GM18867 (cell line): ENCODE data around the gene NOTCH1.

ENCODE experiments used
- ATAC-seq: cut with Tn5 transposase; IDR thresholded peaks from one replicate; pipeline ENCODE4 v1.9.1; 2021; ENCODE audit warnings: mild to moderate bottlenecking, moderate library complexity; ENCODE audit not compliant: unreplicated experiment

NOTCH1 gene

DNA sequence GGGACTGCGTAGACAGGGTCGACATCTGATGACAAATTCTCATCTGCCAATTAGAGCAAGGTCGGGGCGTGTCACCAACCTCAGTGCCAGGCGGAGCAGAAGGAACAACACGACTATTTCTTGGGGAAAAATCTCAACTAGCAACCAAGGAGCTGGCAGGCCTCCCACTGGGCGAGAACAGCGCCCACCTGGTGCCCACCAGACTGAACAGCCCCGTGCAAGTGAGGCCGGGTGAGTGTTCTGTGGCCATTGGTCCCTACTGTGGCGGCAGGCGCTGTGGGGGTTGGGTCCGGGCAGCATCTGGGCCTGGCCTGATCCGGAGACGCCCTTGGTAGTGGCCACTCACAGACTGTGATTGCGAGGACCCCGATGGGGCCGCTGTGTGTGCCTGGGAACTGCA is 11.5 kb downstream of the NOTCH1 start:
- no peak for ATAC-seq

DNA sequence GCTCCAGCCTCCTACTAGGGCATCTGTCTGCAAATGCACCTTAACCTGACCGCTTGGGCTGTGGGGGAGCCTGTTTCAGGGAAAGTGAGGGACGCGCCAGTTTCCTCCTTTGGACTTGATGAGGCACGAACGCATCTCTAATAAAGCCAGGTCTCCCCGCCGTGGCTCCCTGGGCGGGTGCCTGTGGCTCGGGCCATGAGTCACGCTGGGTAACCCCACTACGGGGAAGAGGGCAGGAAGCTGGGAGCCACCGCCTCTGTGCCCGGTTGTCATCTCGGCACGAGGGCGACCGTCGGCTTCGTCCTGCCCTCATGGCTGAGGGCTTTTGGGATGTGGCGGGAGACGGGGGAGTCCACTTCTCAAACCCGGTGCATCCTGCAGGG is 12.1 kb downstream of the NOTCH1 start:
- no peak for ATAC-seq

DNA sequence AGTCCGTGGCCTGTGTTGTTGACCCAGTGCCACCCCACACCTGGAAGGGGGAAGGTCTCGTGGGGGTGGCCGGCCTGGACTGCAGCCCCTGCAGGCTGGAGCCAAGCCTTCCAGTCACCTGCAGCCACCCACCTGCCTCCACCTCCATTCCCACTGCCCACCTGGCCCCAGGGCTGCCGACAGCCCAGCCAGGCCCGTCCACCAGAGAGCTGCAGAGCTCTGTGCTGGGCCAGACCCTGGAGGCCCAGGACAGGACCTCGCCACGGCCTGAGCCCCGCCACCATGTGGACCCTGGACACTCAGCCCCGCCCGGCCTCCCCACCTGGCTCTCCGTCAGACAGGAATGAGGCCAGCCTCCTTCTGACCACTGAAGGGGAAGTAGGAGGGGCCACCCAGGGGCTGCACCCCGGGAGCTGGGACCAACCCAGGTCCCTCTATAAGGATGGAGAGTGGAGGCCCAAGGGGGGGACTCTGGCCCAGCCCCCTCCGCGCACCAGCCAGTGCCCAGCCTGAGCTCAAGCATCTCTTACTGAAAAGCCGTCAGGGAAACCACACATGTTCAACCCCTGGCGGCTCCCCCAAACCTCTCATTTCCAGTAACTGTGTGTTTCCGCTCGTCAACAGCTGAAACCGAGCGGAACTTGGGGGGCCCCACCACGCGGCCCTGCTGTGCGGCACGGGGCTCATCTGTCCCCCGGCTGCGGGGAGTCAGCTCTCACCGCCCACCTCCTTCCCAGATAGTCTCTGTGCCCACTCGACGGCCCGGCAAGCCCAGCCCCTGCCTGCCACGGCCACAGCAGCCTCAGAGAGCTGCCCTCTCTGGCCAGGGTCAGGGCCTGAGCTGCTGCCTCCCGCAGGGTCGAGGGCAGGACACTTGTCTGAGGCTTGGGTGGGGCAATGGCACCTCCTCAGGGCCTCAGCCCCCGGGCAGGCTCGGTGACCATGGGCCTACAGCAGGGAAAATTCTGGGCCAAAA is 12.8 kb downstream of the NOTCH1 start:
- ATAC-seq, result no peak

DNA sequence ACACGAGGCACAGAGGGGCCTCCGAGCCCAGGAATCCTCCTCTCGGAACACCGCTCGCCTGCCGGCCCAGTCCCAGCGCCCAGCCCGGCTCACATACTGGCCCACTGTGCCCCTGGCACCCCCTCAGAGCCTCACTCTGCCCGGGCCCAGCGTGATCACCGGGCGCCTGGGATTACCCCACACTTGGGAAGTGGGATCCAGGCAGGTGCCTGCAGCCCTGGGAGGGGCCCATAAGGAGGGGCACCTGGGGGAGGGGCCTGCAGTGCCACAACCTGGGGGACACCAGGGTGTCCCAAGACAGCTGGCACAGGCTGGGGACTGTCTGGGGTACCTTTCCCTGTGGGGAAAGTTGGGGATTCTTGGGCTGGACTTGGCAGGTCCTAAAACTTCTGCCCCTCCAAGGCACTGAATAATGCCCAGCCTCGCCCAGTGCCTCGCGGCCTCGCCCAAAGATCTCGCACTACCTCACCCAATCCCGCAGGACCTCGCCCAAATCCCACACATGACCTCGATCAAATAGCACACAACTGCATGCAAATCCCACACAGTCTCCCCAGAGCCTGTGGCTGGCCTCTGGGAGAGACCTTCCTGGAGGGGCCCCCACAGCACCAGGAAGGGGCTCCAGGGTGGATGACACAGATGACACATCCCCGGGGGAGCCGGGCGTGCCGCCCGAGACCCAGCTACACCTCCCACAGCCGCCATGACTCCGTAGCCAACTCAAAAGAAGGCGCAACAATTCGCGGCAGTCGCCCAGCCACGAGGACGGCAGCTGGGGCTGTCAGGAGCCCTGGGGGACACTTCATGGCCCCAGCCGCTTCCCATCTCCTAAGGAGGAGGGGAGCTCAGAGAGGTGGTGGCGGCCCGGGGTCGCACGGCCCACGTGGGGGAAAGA is 13.7 kb downstream of the NOTCH1 start:
- no peak for ATAC-seq

DNA sequence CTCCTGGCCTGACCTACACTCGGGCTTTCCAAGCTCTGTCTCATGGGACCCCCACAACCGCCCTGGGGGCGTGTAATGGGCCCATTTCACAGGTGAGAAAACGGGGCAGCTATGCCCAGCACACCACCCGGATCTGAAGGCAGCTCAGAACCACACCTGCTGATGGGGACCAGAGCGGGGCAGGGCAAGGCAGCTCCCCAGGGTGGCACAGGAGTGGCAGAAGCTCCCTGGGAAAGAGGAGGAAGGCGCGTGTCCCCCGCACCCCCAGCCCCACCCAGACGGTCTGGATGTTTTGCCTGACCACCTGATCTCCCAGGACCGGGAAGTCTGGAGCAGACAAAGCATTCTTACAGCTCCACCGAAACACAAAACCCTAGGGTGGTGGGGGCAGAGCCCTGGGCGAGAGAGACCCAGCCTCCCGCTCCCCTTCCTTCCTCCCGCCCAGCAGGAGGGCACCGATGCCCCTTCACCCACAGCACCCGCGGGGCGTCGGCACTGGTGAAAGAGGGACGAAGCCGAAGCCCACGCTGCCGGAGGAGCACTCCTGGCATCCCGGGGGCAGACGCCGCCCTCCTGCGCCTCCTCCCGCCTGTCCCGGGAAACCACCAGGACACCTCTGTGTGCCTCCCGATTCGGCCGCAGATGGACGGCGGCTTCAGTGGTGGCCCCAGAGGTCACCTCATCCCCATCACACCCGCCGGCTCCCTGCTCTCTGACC is 14.5 kb downstream of the NOTCH1 start:
- no peak for ATAC-seq

DNA sequence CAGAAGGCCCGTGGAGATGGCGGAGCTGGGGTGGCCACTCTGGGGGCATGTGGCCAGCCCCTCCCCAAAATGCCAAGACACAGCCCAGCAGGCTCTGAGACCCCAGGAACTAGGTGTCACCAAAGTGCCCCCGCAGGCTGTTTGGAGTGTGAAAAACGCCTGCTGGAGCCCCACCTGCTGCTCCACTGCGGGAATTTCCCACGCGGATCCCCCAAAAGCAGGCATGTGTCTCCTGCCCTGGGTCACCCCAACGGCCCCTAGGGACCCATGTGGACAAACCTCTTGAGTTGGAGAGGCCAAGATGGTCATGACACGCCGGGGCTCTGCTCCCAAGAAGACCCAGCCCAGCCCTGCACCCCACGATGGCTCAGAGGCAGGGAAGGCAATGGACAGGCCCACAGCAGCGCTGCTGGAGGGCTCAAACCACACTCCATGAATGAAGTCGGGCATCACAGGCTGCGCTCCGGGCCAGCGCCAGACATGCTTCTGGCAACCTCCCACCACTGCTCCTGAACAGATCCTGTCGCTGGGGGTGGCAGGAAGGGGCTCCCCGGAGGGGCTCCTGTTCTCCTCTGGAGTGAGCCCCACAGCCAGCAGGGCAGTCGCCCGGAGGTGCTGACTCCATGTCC is 15.3 kb downstream of the NOTCH1 start:
- ATAC-seq, result no peak

DNA sequence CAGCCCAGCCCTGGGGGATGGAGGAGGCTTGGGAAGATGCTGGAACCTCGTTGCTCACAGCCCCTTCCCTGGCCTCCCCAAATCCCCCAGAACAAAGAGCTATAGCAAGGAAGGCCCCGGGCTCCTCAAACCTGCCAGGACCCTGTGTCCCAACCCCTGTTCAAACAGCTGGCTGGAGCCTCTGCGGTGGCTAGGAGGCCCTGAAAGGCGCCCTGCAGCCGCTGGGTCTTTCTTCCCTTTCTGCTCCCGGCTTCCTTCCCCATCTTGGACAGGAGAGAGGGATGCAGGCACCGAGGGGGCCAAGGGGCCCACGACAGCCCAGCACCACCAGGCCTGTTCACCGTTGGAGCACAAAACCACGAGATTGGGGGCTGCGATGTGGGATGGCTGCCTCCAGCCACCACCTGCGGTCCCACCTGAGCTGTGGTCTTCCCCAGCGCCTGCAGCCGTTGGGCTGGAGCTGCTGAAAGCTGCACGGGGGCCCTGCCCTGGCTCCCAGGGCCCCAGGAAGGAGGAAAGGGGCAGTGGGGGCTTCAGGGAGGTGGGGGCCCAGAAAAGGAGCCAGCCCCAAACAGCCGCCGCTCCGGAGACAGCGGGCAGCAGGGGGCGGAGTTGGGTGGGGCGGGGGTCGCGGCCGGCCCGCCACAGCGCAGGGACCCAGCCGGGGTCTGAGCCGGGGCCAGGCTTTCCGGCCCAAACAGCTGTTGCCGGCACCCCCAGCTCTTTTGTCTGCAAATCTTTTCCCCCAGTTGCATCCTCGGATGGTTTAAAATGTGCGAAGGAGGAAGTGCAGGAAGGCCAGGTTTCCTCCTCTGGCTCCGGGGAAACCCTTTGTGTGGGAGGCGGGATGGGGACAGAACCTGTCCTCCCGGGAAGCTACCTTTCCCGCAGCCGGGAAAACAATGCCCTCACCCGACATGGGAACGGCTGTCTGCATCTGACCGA is 16.1 kb downstream of the NOTCH1 start:
- ATAC-seq, result no peak

DNA sequence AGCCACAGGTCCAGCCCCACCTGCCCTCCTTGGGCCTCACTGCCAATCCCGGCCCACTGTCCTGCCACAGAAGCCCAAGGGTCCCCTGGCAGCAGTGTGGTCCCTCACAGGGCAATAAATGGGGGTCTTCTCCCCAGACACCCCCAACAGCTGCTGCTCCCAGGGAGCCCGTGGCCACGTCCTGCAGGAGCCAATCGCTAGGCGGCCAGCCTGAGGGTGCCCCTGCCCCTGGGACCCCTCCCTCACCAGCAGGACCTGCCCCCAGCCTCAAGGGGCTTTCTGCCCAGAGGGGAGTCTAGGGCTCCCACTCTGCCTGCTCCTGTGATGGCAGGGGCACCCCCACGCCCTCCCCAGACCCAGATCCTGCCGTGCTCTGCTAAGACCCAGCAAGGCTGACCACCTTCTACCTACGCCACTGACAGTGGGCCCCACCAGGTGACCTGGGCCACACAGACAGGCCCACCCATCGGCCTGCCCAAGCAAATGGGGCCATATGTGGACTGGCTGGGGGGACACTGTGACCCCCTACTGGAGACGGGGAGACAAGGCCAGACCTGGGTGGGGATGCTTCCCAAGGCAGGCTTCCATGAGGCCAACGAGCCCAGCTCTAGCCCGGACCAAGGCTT is 17.0 kb downstream of the NOTCH1 start:
- ATAC-seq, result no peak

DNA sequence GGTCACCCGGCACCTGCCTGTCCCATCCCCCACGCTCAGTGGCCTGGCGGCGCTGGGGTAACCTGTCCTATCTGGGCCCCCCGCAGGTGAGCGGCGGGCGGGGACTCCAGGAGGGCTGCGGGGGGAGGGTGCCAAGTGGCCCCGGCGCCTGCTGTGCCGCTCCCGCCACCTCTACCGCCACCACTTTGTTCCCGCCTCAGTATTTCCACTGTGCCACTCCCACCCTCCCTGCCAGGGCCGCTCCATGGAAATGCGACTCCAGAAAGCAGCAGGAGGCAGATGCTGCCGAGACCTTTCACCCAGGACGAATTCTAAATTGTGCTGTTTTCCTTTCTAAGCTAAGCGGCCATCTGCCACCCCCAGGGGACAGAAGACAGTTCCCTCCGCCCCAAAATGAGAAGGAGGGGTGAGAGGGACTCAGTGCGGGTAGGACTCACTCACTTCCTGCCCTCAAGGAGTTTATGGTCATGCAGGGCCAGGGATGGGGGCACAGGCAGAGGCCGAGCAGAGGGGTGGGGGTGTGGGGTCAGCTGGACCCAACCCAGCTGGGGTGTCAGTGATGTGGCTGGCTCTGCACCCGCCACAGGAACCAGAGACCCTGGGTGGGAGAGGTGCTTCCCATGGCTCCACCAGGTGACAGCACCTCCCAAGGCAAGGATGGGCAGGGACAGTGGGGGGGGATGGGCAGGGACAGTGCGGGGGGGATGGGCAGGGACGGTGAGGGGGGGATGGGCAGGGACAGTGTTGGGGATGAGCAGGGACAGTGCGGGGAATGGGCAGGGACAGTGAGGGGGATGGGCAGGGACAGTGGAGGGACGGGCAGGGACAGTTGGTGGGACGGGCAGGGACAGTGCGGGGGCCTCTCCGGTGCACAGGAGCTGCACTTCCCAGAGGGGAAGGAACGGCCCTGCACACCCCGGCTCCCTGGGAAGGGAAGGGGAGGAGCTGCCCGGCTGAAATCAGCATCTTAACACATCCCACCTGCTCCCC is 17.8 kb downstream of the NOTCH1 start:
- ATAC-seq, result no peak

DNA sequence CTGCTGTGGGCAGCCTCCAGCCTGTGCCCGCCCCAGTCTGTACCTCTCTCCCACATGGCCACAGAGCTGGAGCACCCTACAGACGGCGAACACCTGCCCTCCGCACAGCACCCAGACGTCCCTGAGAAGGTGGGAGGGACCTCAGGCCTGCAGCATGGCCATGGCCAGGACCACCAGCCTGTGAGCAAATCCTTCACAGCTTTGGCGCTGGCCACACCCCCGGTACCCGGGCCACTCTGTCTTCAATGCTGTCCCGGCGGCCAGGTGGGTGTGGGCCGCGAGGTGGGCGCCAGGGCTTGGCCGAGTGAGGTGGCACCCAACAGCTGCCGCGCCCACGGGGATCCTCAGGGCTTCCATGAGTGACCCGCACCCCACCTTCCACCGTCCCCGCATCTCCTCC is 18.7 kb downstream of the NOTCH1 start:
- no peak for ATAC-seq

DNA sequence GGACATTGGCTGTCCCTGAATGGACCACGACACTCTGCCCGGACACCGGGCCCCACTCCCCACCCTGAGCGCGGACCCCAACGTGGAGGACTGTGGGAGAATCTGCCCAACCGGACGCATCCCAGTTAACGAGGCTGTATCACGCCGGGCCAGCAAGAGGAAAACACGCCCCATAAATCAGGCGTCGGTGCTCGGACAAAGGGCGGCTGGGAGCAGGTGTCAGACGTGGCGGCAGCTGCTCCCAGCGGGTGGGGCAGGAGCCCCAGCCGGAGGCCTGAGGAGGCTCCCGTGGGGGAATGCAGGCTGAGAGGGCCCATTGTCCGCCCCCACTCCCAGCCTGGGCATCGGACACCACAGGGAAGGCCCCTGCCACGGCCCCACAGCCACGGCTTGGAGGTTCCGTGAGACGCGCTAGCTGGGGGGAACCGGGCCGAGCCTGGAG is 19.2 kb downstream of the NOTCH1 start:
- no peak for ATAC-seq

DNA sequence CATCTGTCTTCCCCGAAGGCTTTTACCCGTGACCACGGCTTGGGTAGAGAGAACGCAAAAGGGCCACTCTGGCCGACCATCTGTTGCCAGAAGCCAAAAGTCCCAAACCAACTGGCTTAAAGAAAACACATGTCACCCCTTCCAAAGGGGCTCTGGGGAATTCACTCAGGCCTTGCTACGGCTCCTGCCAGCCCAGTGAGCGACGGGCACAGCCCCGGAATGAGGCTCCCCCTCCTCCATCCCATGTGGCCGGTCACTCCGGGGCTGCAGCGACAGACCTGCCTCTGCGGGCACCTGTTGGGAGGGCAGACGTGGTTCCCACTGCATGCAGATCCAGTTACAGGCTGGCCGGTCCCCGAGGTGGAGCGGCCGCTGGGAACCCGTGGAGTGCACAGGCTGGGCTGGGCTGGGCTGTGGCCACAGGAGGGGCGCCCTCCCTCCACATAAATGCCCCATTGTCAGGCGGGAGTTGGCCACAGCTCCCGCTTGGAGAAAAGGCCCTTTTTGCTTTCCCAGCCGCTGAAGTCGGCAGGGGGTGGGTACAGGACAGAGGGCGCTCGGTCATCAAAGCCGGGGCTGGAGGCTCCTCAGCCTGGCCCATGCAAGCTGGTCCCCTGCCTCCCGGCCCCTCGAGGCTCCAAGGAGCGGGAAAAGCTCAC is 19.9 kb downstream of the NOTCH1 start:
- no peak for ATAC-seq

DNA sequence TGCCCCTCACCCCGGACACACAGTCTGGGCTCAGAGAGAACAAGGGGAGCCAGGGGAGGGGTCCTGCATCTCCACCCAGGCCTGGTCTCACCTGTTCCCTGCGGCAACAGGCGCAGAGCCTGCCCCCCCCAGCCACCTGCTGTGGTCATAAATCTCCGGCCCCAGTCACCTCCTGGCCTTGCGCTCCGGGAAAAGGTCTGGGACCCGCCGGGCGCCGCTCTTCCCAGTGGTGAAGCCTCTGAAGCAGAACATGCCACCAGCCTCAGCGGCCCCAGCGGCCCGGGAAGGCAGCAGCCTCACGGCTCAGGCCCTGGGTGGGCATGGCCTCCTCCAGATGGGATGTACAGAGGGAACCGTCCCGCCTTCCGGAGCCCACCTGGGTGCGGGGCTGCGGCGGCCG is 20.6 kb downstream of the NOTCH1 start:
- ATAC-seq, result no peak

DNA sequence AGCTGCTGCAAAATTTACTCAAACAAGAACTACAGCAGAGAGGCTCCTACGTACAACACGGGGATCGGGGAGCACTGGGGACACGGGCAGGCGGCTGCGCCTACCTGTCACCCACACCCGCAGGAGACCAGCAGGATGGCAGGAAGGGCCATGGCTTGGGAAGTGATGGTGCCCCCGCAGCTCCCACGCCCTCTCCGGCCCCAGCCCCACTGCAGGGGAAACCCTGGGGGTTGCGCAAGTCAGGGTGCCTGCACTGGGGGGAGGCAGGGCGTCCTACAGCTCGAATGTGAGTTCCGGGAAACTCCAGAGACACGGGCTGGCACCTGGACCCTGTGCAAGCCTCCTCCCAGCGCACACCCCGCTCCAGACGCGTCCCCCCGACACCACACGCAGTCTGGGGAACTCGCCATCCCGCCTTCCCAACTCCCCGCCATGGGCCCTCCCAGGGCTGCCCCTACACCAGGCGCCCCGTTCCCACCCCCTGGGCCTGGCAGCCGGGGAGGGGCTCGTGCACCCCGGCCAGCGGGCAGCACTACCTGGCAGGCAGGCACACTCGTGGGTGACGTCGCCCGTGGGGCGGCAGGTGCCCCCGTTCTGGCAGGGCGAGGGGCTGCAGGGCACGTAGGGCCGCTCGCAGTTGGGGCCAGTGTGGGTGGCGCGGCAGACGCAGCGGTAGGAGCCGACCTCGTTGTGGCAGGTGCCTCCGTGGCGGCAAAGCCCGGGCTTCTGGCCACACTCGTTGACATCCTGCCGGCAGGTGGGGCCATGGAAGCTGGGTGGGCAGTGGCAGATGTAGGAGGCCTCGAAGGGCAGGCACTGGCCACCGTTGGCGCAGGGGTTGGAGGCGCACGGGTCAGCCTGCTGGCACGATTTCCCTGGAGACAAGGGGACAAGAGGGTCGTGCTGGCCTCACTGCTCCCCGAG is 23.3 kb downstream of the NOTCH1 start:
- no peak for ATAC-seq

DNA sequence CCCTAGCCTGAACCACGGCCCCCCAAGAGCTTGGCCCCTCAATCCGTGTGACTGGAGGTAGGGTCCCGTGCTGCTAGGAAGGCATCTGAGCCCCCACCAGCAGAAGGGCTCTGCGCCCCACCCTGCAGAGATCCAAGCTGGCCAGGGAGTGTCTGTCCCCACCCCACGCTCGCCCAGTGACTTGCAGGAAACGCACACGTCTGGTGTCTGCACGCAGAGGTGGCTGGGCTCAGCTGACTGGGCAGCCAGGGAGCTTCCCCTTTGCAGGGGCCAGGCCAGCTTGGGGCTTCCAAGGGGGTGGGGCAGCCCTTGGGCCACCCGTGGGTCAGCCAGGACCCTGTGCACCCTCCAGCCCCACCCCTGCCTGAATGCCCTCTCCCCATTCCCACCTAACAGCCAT is 24.3 kb downstream of the NOTCH1 start:
- ATAC-seq, result no peak

DNA sequence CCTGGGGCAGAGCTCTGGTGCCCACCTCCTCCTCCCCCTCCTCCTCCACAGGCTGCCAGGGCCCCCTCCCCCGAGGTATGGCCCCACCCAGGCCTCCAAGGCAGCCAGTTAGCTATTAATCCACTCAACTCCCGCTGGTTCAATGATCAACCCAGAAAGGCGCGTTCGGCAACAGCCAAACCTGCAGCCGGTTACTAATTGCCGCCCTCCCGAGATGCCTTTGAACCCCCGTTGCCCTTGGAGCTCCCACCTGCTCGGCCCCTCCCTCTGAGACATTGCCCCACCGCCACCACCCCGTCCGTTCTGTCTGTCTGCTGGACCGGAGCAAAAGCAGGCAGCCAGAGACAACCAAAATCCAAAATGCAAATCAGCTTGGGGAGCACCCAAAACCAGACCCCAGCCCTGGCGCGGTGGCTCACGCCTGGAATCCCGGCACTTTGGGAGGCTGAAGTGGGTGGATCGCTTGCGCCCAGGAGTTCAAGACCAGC is 25.8 kb downstream of the NOTCH1 start:
- no peak for ATAC-seq
